HG03342 (cell line): Measurements from ENCODE around the gene SCFD2.
"Not testable (repeated sequence)": the region's sequence is repeated elsewhere in the genome, so short reads cannot be mapped to it uniquely, and the experiment has no call there.

ENCODE experiments used
- ATAC-seq: cut with Tn5 transposase; IDR thresholded peaks from one replicate; pipeline ENCODE4 v1.9.1; 2021; ENCODE audit warnings: mild to moderate bottlenecking, moderate library complexity; ENCODE audit not compliant: unreplicated experiment

Gene SCFD2

DNA sequence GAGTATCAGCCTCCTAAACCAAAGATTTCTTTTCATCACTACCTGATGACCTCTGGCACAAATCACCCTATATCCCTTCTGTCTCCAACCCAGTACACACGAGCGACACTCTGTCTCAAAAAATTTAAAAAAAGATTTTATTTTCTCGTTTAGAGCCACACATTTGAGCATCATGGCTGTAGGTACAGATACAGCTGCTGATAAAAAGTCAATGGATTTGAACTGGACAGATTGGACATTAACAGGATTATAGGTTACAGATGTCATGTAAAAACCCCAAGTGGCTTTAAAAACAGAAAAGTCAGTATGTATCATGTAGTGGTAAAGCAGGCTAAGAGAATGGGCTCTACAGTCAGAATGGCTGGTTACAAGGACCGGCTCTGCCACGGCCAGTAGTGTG, 171.1 kb downstream of the SCFD2 start:
- ATAC-seq = no peak

DNA sequence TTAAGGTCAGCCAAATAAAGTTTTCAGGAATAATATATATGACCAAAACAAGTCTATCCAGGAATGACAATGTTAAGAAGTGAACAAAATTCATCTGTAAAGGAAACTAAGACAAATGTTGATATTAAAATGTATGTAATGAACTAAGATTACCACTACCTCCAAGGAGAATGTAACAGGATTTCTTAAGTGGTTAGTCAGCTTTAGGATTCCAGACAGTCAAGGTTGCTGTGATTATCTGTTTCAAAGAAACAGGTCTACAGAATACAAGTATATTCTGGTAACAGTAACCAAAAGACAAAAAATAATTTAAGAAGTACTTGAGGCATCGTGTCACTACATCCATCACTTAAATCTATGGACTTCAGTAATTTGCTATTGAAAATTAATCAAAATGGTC, 172.8 kb downstream of the SCFD2 start:
- ATAC-seq = no peak

DNA sequence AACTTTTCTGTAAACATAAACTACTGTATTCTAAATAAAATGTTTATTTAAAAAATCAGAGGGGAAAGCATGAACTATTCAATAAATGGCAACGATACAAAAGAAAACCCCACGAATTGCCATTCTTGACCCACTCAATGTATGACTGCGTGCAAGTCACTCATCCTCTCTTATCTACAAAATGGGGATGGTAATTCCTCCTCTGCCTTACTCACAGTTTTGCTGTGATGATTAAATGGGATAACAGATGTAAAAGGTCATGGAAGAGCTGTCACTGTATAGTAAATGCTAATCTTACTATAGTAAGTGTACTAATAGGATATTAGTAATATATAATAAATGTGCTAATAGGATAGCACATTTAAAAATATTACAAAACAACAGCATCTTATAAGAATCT, 173.4 kb downstream of the SCFD2 start:
- no peak for ATAC-seq

DNA sequence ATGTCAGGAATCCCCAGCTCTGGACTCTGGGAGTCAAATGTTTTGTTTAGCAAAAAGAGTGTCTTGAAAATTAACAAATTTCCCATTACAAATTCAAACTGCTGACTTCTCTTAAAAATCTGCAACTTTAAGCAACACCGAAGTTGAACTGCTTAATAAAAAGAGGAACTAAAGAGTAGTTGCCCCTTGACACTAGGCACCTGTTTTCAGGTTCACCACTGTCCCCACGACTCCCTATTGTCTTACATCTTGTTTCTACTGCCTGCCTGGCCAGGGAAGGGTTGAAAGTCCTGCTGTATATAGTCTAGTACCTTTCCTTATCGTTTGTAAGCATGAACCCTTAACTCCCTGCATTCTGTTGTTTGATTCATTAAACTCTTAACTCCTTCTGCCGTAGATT, 173.9 kb downstream of the SCFD2 start:
- no peak for ATAC-seq

DNA sequence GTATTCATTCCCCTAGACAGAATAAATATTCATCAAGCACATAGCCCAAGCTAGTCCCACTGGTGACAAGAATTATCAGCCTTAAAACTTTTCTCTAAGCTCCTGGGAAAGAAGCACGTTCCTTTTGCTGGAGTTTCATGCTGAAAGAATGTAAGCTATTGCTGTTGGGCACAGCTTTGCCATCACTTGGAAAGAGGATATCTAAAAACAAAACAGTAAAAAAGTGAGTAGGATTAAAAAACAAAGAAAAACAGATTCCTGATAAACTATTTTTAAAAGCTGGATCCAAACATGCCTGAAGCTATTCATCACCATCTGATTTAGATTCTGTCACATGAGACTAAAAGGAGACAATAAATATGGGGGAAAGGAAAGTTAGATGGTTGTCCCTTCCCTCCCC, 176.8 kb downstream of the SCFD2 start:
- ATAC-seq = no peak

DNA sequence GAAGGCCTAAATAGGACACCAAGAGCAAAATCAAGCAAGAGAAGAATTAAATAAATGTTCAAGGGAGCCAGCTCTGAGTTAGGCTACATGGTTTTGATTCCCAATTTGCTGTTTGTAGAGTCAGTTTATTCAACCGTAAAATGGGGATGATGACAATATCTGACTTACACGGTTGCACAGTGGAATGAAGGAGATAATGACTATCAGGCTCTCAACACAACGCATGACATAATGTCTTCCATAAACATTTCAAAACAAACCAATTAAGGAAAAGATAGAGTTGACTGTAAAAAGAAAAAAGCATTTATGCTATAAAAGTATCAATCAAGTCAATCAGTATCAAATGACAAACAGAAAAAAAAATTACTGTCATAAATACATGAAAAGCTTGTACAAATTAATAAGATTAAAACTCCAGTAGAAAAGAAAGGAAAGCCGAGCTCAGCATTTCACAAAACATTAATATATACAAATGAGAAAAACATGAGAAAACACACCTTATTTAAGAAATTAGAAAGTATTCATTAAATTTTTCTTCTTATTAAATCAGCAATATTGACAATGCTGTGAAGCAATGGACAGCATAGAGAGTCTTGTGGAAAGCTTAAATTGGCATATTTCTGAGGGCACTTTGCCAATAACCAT, 179.0 kb downstream of the SCFD2 start:
- no peak for ATAC-seq

DNA sequence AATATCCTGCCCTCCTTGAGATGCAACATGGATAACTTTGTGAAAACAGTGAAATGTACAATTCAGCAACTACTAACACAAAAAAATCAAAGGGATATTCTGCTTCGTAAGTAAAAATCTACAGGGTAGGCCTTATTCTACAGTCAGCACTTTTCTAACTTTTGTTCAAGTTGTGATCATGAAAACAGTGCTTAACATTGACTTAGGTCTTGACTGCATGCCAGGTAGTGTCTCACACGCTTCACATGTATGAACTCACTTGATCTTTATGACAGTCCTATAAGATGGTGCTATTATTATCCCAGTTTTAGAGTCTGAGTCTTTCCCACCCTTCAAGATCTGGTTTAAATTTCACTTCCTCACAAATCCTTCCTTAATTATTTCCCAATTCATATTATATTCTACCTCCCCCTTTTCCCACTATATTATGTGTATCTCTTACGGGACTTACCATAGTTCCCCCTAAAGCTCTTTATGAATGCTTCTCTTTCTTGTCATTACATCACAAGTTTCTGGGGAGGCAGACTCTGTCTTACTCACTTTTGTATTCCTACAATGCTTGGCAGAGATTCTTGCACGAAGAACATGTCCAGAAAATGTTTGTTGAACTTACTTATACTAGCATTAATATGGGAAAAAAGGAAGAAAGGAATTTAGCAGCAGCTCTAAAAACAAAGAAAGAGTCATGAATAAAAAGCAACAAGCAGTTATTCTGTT, 179.8 kb downstream of the SCFD2 start:
- ATAC-seq = no peak

DNA sequence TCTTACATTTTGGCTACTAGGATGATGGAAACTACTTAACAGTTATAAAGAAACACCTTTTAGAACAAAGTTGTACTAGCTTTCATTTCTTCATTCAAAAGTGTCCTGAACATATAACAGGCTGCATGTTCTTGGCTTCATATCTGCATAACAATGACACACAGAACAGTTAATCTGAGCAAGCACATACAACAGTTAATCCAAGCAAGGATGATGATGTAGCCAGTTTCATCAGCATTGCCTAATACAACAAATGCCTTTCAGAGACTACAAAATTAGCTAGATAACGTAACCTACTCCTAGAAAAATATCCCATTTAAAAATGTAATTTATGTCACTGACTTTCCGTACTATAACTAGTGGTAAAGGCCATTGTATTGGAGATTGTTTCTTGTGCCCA, 182.1 kb downstream of the SCFD2 start:
- no peak for ATAC-seq

DNA sequence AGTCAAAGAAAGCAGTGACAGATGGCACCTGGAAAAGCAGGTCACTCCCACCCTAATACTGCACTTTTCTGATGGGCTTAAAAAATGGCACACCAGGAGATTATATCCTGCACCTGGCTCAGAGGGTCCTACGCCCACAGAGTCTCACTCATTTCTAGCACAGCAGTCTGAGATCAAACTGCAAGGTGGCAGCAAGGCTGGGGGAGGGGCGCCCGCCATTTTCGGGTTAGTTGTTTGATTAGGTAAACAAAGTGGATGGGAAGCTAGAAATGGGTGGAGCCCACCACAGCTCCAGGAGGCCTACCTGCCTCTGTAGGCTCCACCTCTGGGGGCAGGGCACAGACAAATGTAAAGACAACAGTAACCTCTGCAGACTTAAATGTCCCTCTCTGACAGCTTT, 188.1 kb downstream of the SCFD2 start:
- ATAC-seq = not testable (repeated sequence)

DNA sequence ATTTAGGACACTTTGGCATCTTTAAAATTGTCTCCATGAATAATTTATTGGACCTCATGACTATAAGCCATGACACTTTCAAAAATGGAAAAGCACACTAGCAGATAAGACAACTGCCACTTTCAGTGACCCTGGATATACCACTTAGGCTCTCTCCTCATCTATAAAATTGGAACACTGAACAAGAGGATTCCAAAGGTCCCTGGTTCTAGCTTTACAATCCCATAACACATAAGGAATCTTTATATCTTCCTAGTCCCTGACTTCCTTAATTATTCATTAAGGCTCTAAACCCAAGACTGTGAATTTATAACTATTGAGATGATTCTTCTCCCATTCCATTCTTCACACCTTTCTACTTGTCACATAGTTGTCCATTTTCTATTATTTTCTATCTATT, 190.2 kb downstream of the SCFD2 start:
- no peak for ATAC-seq

DNA sequence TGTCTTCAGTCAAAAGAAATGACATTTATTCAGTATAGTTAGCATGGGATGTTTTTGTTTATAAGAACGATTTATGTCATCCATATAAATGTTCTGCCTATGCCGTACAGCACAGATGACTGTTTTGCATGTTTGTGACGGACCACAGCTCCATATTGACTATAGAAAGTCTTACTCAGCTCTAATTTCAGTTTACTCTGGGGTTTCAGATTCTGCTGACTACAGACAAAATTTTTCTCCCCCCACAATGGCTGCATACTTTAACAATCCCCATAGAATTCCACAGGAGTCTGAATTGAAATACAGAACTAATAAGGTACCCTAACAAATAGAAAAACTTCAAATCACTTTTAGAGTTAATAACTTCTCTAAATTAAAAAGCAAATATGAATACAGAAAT, 191.0 kb downstream of the SCFD2 start:
- ATAC-seq = no peak

DNA sequence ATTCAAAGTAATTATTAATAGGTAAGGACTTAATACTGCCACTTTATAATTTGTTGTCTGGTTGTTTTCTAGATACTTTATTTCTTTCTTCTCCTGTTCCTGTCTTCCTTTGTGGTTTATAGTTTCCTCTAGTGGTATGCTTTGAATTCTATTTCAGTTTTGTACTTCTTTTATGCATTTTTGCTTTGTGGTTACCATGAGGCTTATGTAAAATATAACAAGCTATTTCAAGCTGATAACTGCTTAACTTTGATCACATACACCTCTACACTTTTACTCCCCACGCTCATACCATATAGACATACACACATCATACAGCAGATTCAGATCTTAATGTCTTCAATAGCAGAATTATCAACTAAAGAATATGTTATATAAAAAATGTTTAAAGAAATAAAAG, 192.3 kb downstream of the SCFD2 start:
- no peak for ATAC-seq

DNA sequence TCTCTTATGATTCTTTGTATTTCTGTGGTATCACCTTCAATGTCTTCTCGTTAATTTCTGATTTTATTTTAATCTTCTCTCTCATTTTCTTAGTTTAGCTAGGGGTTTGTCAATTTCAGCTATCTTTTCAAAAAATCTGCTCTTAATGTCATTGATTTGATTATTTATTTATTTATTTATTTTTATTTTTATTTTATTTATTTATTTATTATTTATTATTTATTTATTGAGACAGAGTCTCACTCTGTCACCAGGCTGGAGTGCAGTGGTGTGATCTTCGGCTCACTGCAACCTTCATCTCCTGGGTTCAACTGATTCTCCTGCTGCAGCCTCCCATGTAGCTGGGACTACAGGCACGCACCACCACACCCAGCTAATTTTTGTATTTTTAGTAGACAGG, 194.1 kb downstream of the SCFD2 start:
- ATAC-seq = no peak

DNA sequence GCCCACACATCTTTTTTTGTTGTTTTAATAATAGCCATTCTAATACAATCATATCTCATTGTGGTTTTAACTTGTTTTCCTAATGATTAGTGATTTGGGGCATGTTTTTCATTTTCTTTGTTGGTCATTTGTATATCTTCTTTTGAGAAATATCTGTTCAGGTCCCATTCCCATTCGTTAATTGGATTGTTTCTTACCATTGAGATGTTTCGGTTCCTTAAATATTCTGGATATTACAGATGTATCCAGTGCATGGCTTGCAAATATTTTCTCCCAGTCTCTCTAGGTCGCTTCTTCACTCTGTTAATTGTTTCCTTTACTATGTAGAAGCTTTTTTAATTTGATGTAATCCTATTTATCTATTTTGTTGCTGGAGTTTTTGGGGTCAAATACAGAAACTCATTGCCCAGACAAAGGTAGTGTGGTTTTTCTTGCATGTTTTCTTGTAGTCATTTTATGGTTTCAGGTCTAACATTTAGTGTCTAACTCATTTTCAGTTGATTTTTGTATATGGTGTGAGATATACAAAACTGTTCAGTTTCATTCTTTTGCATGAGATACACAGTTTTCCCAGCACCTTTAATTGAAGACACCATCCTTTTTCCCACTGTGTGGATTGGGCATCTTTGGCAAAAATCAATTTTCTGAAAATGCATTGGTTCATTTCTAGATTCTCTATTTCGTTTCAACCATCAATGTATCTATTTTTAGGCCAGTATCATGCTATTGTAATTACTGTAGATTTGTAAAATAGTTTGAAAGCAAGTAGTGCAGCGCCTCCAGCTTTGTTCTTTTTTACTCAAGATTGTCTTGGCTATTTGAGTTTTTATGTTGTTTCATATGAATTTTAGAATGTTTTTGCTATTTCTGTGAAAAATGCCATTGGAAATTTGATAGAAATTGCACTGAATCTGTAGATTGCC, 195.9 kb downstream of the SCFD2 start:
- ATAC-seq = no peak

DNA sequence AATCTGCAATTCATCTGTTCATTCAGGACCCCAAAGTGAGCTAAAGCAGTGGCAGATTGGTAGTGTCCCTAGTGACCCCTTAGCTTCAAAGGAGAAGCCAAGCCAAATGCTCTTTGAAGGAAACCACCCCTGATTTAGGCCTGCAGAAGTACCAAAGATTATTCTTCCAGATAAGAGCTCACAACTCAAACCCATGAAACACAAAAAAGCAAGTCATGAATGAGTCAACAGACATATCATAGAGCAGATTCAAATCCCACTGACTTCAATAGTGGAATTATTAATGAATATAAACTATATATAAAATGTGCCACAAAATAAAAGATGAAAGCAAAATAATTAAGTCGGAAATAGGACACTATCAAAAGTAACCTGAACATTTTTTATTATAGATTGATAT, 197.6 kb downstream of the SCFD2 start:
- ATAC-seq = no peak

DNA sequence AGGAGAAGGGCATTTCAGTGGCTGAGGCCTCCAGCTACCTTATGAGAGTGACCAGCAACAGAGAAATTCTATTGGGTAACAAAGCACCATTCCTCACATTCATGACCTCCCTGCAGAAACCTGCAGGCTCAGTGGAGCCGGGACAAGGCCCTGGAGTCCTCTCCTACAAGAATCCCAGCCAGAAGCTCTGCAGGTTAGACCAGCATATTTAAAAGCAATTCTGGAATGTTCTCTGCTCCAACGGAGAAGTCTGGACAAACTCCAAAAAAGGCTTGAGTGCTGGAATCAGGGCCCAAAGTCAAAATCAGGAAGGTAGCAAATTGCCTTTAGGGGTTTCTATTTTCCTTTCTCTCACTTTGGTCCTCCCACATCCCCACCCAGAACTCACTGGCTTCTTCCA, 202.9 kb downstream of the SCFD2 start:
- ATAC-seq = no peak

DNA sequence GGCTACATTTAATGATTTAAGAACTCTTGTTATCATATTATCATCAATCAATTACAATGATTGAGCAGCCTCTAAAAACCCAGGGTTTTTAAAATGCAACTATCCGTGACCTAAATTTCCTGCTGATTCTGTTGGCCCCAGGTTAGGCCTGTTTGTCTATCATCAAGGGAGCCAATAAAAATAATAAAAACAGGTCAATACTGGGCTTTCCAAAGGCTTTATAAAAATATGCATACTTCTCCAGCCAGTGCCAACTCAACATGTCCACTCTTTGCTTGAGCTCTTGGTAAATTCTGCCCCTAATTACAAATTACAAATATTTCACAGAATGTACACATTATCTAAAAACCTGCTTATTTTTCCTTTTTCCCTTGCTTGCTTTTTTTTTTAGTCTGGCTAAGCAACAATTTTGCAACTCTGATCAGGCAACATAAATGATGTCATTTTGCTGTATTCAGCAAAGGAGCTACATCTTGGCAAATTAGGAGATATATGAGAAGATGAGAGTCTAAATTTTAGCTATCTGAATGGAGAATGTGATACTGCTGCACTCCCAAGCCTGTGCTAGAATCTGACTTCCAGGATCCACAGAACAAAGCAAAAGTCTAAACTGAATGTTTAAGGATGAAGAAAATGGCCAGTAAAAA, 204.0 kb downstream of the SCFD2 start:
- ATAC-seq = no peak

DNA sequence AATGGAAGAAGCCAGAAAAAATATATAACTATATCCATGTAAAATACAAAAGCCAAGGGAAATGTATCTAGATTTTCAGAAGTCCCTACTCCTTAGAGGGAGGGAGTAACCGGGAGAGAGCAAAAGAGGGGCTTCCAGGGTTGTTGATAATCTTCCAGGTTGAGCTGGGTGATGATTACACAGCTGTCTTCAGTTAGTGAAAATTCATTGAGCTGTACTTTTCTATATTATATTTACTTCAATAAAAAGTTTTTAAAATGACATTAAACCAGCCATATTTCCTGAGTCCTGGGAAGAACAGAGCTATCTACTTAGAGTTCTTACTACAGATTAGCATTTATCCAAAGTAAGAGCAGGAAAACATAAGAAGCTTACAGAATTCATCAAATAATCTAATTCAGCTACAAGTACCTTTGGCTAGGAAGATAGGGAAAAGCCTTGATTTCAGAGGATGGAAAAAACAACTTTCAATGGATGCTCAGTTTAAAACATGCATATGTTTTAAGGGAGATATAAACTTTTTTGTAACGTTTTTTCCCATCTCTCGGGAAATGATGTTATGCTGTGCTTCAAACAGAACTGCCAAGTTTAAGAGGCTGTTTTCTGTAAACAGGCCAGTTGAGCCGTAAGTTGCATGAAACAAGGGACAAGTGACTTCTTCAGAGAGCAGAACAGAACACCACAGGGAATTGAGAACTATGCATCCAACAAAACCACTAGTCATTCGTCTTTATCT, 204.6 kb downstream of the SCFD2 start:
- ATAC-seq = no peak

DNA sequence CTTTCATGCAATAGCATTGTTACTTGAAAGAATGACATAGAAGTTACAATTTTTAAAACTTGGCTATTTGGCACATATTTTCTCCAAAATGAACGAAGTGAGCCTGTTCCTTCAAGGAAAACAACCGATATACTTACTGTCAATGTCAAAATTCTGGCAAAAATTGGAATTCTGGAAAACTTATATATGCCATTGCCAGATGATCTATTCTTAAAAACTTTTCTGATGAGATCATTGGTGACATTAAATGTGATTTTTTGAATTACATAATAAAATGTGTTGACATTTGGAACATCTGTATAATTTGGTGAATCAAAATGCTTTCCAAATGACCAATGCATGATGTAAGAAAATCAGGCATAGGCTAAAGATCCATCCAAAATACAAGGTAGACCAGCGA, 209.0 kb downstream of the SCFD2 start:
- no peak for ATAC-seq

DNA sequence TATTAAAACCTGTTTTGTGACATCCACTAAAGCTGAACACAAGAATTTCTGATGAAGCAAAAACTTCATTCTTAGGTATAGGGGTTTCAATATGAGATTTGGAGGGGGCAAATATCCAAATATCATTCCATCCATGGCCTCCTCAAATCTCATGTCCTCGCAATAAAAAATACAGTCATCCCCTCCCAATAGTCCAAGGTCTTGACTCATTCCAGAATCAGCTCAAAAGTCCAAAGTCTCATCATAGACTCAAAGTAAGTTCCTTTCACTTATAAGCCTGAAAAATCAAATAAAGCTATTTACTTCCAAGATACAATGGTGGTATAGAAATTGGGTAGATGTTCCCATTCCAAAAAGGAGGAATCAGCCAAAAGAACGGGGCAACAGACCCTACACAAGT, 213.4 kb downstream of the SCFD2 start:
- ATAC-seq = no peak

DNA sequence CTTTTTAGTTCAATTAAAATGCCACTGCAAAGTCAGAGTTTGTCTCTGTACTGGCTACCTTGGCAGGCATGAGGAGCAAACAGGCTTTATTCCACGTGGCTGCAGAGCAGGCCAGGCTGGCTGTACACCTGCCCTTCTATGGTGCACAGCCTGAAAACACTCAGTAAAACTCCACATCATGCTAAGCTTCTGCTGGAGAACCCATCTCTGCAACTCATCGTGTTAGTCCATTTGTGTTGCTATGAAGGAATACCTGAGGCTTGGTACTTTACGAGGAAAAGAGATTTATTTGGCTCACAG, 214.4 kb downstream of the SCFD2 start:
- ATAC-seq = no peak
